GM23338 (cell line): ENCODE data around the gene RAB30. TPM values are rescaled to one million over a fixed set of nuclear protein-coding genes. Genes with fewer than 3 reads are reported as not detected.

ENCODE experiments used
- ATAC-seq: fragments of 200-7000 bp; cut with Tn5 transposase; 3 replicates; pipeline ENCODE4 v1.9.1; 2020
- DNase-seq: peaks from one replicate; pipeline ENCODE4 v3.0.0-alpha.2; 2015; ENCODE audit warnings: low spot score
- H2AFZ ChIP-seq: fragments of 200-600 bp; sonication (generic); 2 replicates; pipeline ENCODE4 v1.8.0; 2016; ENCODE audit warnings: antibody characterized with exemption, mild to moderate bottlenecking, moderate library complexity
- H3F3A ChIP-seq: fragments of 200-600 bp; sonication (generic); replicated peaks from 2 replicates; pipeline ENCODE4 v1.8.0; 2017; ENCODE audit warnings: antibody characterized with exemption, mixed run types, low read depth
- H3K27ac ChIP-seq: fragments of 200-600 bp; sonication (generic); 2 replicates; pipeline ENCODE4 v1.6.1; 2016; ENCODE audit warnings: low read depth
- H3K27me3 ChIP-seq: fragments of 200-600 bp; sonication (generic); 2 replicates; pipeline ENCODE4 v1.8.0; 2016; ENCODE audit warnings: mild to moderate bottlenecking, mixed run types, moderate library complexity; ENCODE audit not compliant: insufficient read depth
- H3K36me3 ChIP-seq: fragments of 200-600 bp; sonication (generic); 2 replicates; pipeline ENCODE4 v1.8.0; 2016; ENCODE audit warnings: mild to moderate bottlenecking; ENCODE audit not compliant: insufficient read depth
- H3K4me1 ChIP-seq: fragments of 200-600 bp; sonication (generic); 2 replicates; pipeline ENCODE4 v1.8.0; 2016; ENCODE audit warnings: mild to moderate bottlenecking, moderate library complexity; ENCODE audit not compliant: insufficient read depth
- H3K4me2 ChIP-seq: fragments of 200-600 bp; sonication (generic); 2 replicates; pipeline ENCODE4 v1.7.1; 2017; ENCODE audit warnings: mixed run types
- H3K4me3 ChIP-seq: fragments of 200-600 bp; sonication (generic); 2 replicates; pipeline ENCODE4 v1.6.1; 2016; ENCODE audit warnings: mixed run types
- H3K79me2 ChIP-seq: fragments of 200-600 bp; sonication (generic); replicated peaks from 2 replicates; pipeline ENCODE4 v1.8.0; 2017; ENCODE audit warnings: mild to moderate bottlenecking; ENCODE audit not compliant: insufficient read depth
- H3K9me2 ChIP-seq: fragments of 200-600 bp; sonication (generic); 2 replicates; pipeline ENCODE4 v1.8.0; 2017; ENCODE audit not compliant: insufficient read depth
- H4K20me1 ChIP-seq: fragments of 200-600 bp; sonication (generic); replicated peaks from 2 replicates; pipeline ENCODE4 v1.8.0; 2017; ENCODE audit warnings: mild to moderate bottlenecking; ENCODE audit not compliant: insufficient read depth
- H3K27ac Mint-ChIP-seq: 2 replicates; pipeline ENCODE4 v1.8.0; 2020; ENCODE audit warnings: inconsistent platforms, mild to moderate bottlenecking, moderate library complexity, mixed read lengths
- H3K27me3 Mint-ChIP-seq: 3 replicates; pipeline ENCODE4 v1.8.0; 2022; ENCODE audit warnings: low read depth, mild to moderate bottlenecking, moderate library complexity, mixed read lengths, inconsistent platforms; ENCODE audit not compliant: insufficient read depth, poor library complexity
- H3K36me3 Mint-ChIP-seq: 3 replicates; pipeline ENCODE4 v1.8.0; 2021; ENCODE audit warnings: low read depth, mild to moderate bottlenecking, inconsistent platforms, moderate library complexity, mixed read lengths
- H3K4me1 Mint-ChIP-seq: 3 replicates; pipeline ENCODE4 v1.8.0; 2020; ENCODE audit warnings: mild to moderate bottlenecking, inconsistent platforms, mixed read lengths
- H3K4me3 Mint-ChIP-seq: 3 replicates; pipeline ENCODE4 v1.8.0; 2021; ENCODE audit warnings: moderate library complexity, mild to moderate bottlenecking, inconsistent platforms, mixed read lengths
- H3K9me3 Mint-ChIP-seq: 3 replicates; pipeline ENCODE4 v1.8.0; 2020; ENCODE audit warnings: moderate library complexity, mild to moderate bottlenecking, inconsistent platforms, mixed read lengths
- EZH2 ChIP-seq: fragments of 200-600 bp; sonication (generic); IDR thresholded peaks from one replicate; pipeline ENCODE4 v1.8.0; 2017; ENCODE audit warnings: antibody characterized with exemption, mild to moderate bottlenecking, low read depth; ENCODE audit not compliant: unreplicated experiment
- EZH2phosphoT487 ChIP-seq: fragments of 200-600 bp; sonication (generic); IDR thresholded peaks from one replicate; pipeline ENCODE4 v1.8.1; 2018; ENCODE audit warnings: antibody characterized with exemption; ENCODE audit not compliant: unreplicated experiment
- NANOG ChIP-seq: IDR thresholded peaks from 2 replicates; pipeline ENCODE4 v1.6.1; 2016; ENCODE audit warnings: antibody characterized with exemption, borderline replicate concordance
- REST ChIP-seq: IDR thresholded peaks from one replicate; pipeline ENCODE4 v1.6.1; 2018; ENCODE audit warnings: antibody characterized with exemption; ENCODE audit not compliant: unreplicated experiment
- STAT1 ChIP-seq: IDR thresholded peaks from one replicate; pipeline ENCODE4 v1.6.1; 2016; ENCODE audit warnings: antibody characterized with exemption; ENCODE audit not compliant: unreplicated experiment
- polyA plus RNA-seq: library from polyadenylated mRNA; unstranded; fragments of >200 nt; fragmentation: Nextera tagmentation; extraction: Ambion mirVana; gene quantifications from 2 replicates; pipeline ENCODE4 v1.2.1, GENCODE V29; 2016
- total RNA-seq: library from RNA; depleted of rRNA; stranded (reverse); fragments of >200 nt; shearing (Covaris generic); gene quantifications from 2 replicates; pipeline ENCODE4 v1.2.3, GENCODE V29; 2014
- TF ChIP-seq, protein P1 (sequence below): IDR thresholded peaks from 2 replicates; pipeline ENCODE4 v1.6.1; 2016; ENCODE audit warnings: antibody characterized with exemption
- TF ChIP-seq, protein P2 (sequence below): fragments of 250-450 bp; sonication (Bioruptor Pico); IDR thresholded peaks from 2 replicates; pipeline ENCODE4 v1.5.0; 2020; ENCODE audit warnings: mild to moderate bottlenecking, moderate library complexity

The RAB30 gene
- total and polyA plus RNA-seq, 2 experiments from 2014 or later, result 3.3 to 6.6 TPM

GRCh38 chr11:83025267-83025704 is 46.4 kb downstream of the RAB30 start:
- H3K4me2 ChIP-seq, result peak overlapping the region; percentile 23

GRCh38 chr11:83024270-83024854 is 47.3 kb downstream of the RAB30 start:
- no peaks in the 10 kb centered on the region for H3K36me3 Mint-ChIP-seq
- H3K4me3 Mint-ChIP-seq, result no peak overlapping the region
- TF ChIP-seq, protein P1, sequence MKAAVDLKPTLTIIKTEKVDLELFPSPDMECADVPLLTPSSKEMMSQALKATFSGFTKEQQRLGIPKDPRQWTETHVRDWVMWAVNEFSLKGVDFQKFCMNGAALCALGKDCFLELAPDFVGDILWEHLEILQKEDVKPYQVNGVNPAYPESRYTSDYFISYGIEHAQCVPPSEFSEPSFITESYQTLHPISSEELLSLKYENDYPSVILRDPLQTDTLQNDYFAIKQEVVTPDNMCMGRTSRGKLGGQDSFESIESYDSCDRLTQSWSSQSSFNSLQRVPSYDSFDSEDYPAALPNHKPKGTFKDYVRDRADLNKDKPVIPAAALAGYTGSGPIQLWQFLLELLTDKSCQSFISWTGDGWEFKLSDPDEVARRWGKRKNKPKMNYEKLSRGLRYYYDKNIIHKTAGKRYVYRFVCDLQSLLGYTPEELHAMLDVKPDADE, result no peak
- TF ChIP-seq EZH2phosphoT487, result no peak
- TF ChIP-seq, protein P2, sequence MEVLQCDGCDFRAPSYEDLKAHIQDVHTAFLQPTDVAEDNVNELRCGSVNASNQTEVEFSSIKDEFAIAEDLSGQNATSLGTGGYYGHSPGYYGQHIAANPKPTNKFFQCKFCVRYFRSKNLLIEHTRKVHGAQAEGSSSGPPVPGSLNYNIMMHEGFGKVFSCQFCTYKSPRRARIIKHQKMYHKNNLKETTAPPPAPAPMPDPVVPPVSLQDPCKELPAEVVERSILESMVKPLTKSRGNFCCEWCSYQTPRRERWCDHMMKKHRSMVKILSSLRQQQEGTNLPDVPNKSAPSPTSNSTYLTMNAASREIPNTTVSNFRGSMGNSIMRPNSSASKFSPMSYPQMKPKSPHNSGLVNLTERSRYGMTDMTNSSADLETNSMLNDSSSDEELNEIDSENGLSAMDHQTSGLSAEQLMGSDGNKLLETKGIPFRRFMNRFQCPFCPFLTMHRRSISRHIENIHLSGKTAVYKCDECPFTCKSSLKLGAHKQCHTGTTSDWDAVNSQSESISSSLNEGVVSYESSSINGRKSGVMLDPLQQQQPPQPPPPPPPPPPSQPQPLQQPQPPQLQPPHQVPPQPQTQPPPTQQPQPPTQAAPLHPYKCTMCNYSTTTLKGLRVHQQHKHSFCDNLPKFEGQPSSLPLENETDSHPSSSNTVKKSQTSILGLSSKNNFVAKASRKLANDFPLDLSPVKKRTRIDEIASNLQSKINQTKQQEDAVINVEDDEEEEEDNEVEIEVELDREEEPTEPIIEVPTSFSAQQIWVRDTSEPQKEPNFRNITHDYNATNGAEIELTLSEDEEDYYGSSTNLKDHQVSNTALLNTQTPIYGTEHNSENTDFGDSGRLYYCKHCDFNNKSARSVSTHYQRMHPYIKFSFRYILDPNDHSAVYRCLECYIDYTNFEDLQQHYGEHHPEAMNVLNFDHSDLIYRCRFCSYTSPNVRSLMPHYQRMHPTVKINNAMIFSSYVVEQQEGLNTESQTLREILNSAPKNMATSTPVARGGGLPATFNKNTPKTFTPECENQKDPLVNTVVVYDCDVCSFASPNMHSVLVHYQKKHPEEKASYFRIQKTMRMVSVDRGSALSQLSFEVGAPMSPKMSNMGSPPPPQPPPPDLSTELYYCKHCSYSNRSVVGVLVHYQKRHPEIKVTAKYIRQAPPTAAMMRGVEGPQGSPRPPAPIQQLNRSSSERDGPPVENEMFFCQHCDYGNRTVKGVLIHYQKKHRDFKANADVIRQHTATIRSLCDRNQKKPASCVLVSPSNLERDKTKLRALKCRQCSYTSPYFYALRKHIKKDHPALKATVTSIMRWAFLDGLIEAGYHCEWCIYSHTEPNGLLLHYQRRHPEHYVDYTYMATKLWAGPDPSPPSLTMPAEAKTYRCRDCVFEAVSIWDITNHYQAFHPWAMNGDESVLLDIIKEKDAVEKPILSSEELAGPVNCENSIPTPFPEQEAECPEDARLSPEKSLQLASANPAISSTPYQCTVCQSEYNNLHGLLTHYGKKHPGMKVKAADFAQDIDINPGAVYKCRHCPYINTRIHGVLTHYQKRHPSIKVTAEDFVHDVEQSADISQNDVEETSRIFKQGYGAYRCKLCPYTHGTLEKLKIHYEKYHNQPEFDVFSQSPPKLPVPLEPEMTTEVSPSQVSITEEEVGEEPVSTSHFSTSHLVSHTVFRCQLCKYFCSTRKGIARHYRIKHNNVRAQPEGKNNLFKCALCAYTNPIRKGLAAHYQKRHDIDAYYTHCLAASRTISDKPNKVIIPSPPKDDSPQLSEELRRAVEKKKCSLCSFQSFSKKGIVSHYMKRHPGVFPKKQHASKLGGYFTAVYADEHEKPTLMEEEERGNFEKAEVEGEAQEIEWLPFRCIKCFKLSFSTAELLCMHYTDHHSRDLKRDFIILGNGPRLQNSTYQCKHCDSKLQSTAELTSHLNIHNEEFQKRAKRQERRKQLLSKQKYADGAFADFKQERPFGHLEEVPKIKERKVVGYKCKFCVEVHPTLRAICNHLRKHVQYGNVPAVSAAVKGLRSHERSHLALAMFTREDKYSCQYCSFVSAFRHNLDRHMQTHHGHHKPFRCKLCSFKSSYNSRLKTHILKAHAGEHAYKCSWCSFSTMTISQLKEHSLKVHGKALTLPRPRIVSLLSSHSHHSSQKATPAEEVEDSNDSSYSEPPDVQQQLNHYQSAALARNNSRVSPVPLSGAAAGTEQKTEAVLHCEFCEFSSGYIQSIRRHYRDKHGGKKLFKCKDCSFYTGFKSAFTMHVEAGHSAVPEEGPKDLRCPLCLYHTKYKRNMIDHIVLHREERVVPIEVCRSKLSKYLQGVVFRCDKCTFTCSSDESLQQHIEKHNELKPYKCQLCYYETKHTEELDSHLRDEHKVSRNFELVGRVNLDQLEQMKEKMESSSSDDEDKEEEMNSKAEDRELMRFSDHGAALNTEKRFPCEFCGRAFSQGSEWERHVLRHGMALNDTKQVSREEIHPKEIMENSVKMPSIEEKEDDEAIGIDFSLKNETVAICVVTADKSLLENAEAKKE (CRISPR knock-in tag), result no peak

More at GRCh38 chr11:83025267-83025704, 46.4 kb downstream of the RAB30 start:
- DNase-seq (peak; percentile 22), ATAC-seq (peak; percentile 80)
- H3K27ac Mint-ChIP-seq, result no peak overlapping the region
- no peak overlapping the region for H3K27ac ChIP-seq
- H3K9me2 ChIP-seq, result no peaks in the 10 kb centered on the region
- no peak for TF ChIP-seq REST
- no peak for TF ChIP-seq NANOG
- TF ChIP-seq EZH2phosphoT487, result no peak
- TF ChIP-seq STAT1, result no peak
- TF ChIP-seq EZH2, result no peak
- H3K4me1 ChIP-seq, result peaks cover 24% of the 10 kb centered on the region
- 0 out of 2 replicates have a peak overlapping the region, but pooled peaks have one; percentile 1 for H3K4me3 ChIP-seq
- no peaks in the 10 kb centered on the region for H4K20me1 ChIP-seq
- peaks cover 3% of the 10 kb centered on the region; the same call in 1 of the 3 replicates for H3K9me3 Mint-ChIP-seq
- H3K36me3 ChIP-seq, result no peaks in the 10 kb centered on the region
- peaks cover 12% of the 10 kb centered on the region for H3K79me2 ChIP-seq
- H3F3A ChIP-seq, result no peaks in the 10 kb centered on the region
- no peaks in the 10 kb centered on the region for H3K36me3 Mint-ChIP-seq
- no peaks in the 10 kb centered on the region for H3K27me3 Mint-ChIP-seq
- no peak overlapping the region for H2AFZ ChIP-seq
- H3K27me3 ChIP-seq, result no peaks in the 10 kb centered on the region
- H3K4me3 Mint-ChIP-seq, result no peak overlapping the region
- H3K4me1 Mint-ChIP-seq, result peaks cover 25% of the 10 kb centered on the region

More at GRCh38 chr11:83024270-83024854, 47.3 kb downstream of the RAB30 start:
- Histone ChIP-seq H3K4me1 (peaks cover 24% of the 10 kb centered on the region), H3K4me2 (peak overlapping the region; percentile 23; the same call in 1 of the 2 replicates), H3K79me2 (peaks cover 12% of the 10 kb centered on the region), H3K27me3 (no peaks in the 10 kb centered on the region), H4K20me1 (no peaks in the 10 kb centered on the region), H2AFZ (no peak overlapping the region), H3K27ac (no peak overlapping the region), H3K4me3 (no peak overlapping the region), H3F3A (no peaks in the 10 kb centered on the region), H3K9me2 (no peaks in the 10 kb centered on the region), H3K36me3 (no peaks in the 10 kb centered on the region)
- H3K27me3 Mint-ChIP-seq, result no peaks in the 10 kb centered on the region
- DNase-seq, result no peak
- H3K27ac Mint-ChIP-seq, result no peak overlapping the region
- H3K4me1 Mint-ChIP-seq, result peaks cover 25% of the 10 kb centered on the region
- peaks cover 3% of the 10 kb centered on the region; the same call in 2 of the 3 replicates for H3K9me3 Mint-ChIP-seq
- ATAC-seq, result no peak
